ENCODE data around the gene SULT1C2. TPM values are rescaled to one million over a fixed set of nuclear protein-coding genes. Genes with fewer than 3 reads are reported as not detected.

SULT1C2 gene
- total and polyA plus RNA-seq, 2 of the 4 experiments (the other 2 are of a cell fraction): 0.09 TPM; not detected in 1

DNA sequence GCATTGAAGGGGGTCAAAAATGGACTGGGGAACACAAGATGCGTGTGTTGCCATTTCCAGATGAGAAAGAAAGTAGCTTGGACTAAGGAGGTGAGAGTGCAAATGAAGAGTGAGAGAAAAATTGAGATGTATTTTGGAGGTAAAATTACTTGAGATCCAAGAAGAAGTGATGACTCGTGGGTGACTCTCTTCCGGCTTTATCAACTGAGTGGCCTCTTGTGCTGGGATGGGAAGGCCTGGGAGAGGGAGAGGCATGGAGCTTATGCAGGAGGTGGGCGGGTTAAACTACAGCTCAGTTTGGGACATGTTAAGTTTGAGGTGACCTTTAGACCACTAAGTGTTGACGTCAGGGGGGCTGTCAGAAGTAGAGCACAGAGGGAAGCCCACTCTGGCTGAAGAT is 34.9 kb downstream of the SULT1C2 start:
- no peak overlapping the region for H3K27ac ChIP-seq (ENCODE audit: insufficient read depth, low read length)
- in situ Hi-C loops (cut with MboI; ENCODE audit: low sequenced_read_pairs): no loop called here
- H3K4me1 ChIP-seq (ENCODE audit: control insufficient read depth, insufficient read depth, low read length): peaks cover 5% of the 10 kb centered on the region; the same call in 1 of the 2 replicates
- TF ChIP-seq FOS (IDR thresholded peaks at IDR 0.05; ENCODE audit: low read depth, low read length) (no peak), RCOR1 (IDR thresholded peaks at IDR 0.05; ENCODE audit: insufficient replicate concordance, low read length) (no peak), CHD1 (IDR thresholded peaks at IDR 0.05; ENCODE audit: low read depth, low read length) (no peak), RAD21 (IDR thresholded peaks at IDR 0.05; ENCODE audit: low read length) (no peak), MAZ (IDR thresholded peaks at IDR 0.05; ENCODE audit: borderline replicate concordance, low read depth, low read length) (no peak), ELK1 (IDR thresholded peaks at IDR 0.05; ENCODE audit: borderline replicate concordance, low read depth, low read length) (no peak), MXI1 (IDR thresholded peaks at IDR 0.05; ENCODE audit: borderline replicate concordance, low read depth, low read length) (no peak), POLR2A (IDR thresholded peaks at IDR 0.05; ENCODE audit: low read depth, low read length) (no peak), NFE2L2 (IDR thresholded peaks at IDR 0.05; ENCODE audit: low read depth, low read length) (no peak), BHLHE40 (IDR thresholded peaks at IDR 0.05; ENCODE audit: low read depth, low read length) (no peak), CEBPB (IDR thresholded peaks at IDR 0.05; ENCODE audit: low read depth, low read length) (no peak), SMC3 (IDR thresholded peaks at IDR 0.05; ENCODE audit: low read depth, low read length) (no peak), USF2 (IDR thresholded peaks at IDR 0.05; ENCODE audit: low read depth, low read length) (no peak), MAFK (IDR thresholded peaks at IDR 0.05; ENCODE audit: low read depth, low read length) (no peak), RFX5 (IDR thresholded peaks at IDR 0.05; ENCODE audit: low read depth, low read length) (no peak)
- TF ChIP-seq, protein P1, sequence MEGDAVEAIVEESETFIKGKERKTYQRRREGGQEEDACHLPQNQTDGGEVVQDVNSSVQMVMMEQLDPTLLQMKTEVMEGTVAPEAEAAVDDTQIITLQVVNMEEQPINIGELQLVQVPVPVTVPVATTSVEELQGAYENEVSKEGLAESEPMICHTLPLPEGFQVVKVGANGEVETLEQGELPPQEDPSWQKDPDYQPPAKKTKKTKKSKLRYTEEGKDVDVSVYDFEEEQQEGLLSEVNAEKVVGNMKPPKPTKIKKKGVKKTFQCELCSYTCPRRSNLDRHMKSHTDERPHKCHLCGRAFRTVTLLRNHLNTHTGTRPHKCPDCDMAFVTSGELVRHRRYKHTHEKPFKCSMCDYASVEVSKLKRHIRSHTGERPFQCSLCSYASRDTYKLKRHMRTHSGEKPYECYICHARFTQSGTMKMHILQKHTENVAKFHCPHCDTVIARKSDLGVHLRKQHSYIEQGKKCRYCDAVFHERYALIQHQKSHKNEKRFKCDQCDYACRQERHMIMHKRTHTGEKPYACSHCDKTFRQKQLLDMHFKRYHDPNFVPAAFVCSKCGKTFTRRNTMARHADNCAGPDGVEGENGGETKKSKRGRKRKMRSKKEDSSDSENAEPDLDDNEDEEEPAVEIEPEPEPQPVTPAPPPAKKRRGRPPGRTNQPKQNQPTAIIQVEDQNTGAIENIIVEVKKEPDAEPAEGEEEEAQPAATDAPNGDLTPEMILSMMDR (conservative IDR thresholded peaks at IDR 0.05; ENCODE audit: low read depth, low read length): no peak
- H2BK20ac ChIP-seq (ENCODE audit: low read depth, low read length): peak overlapping the region; percentile 67
- no peak overlapping the region for H3K9ac ChIP-seq (ENCODE audit: low read depth, low read length)
- 52% methylated on average over 5 of the region's 5 CpGs; no CpG with 5 or more reads in 1 of the 2 experiments for WGBS, 2 experiments (ENCODE audit: extremely low coverage in 2 of 2, insufficient read length in 1 of 2)
- H3K14ac ChIP-seq (replicated peaks; ENCODE audit: low read depth, low read length): 0 out of 2 replicates have a peak overlapping the region, but pooled peaks have one; percentile 45
- no peaks in the 10 kb centered on the region for H3K9me3 ChIP-seq (ENCODE audit: control insufficient read depth, insufficient read depth, low read length)
- no peaks in the 10 kb centered on the region for H4K20me1 ChIP-seq (ENCODE audit: insufficient read depth, low read length)
- ATAC-seq (ENCODE audit: low read depth): no peak; the same call in 1 of the 2 replicates
- dilution Hi-C loops (cut with HindIII; ENCODE audit: low sequenced_read_pairs, unreplicated experiment): no loop called here
- H3K18ac ChIP-seq (ENCODE audit: low read depth, low read length): no peak overlapping the region; the same call in 1 of the 2 replicates
- ChIA-PET POLR2A (ENCODE audit: unreplicated experiment) (no interaction called here), CTCF (interaction anchor here (0.7 kb wide), 1 partner anchor 259 kb away, joined by 3 read pairs; no protein-coding TSS in a partner anchor)
- no peak overlapping the region; the same call in 2 of the 3 replicates for H2BK15ac ChIP-seq (ENCODE audit: low read depth, low read length)
- no peak overlapping the region for H3K4me2 ChIP-seq (ENCODE audit: low read depth, low read length)
- H2BK5ac ChIP-seq (ENCODE audit: low read depth, low read length, poor library complexity, severe bottlenecking): no peak overlapping the region
- no peaks in the 10 kb centered on the region for H3K36me3 ChIP-seq (ENCODE audit: control insufficient read depth, insufficient read depth, low read length)
- H3K4ac ChIP-seq (ENCODE audit: low read depth, low read length): peak overlapping the region; percentile 52; the same call in 1 of the 2 replicates
- 0 out of 4 replicates have a peak overlapping the region, but pooled peaks have one; percentile 35 to 50 for H4K8ac ChIP-seq (ENCODE audit: low read depth in 2 of 2, low read length in 2 of 2)
- no peak overlapping the region for H3K23ac ChIP-seq (ENCODE audit: low read depth, low read length)
- peak; percentile 79 for DNase-seq
- 0 out of 2 replicates have a peak overlapping the region, but pooled peaks have one; percentile 22 for H2AK5ac ChIP-seq (ENCODE audit: low read depth, low read length)
- BruUV-seq (replicated peaks): no TSS peak
- H3K56ac ChIP-seq (ENCODE audit: extremely low read depth, insufficient read depth, low read length): no peak overlapping the region
- H3K9me1 ChIP-seq (ENCODE audit: insufficient read depth, low read length): peaks cover 3% of the 10 kb centered on the region; the same call in 1 of the 2 replicates
- no peak overlapping the region for H2AK9ac ChIP-seq (replicated peaks; ENCODE audit: low read depth, low read length, poor library complexity)
- no peaks in the 10 kb centered on the region for H3K79me1 ChIP-seq (ENCODE audit: low read depth in 1 of 2, low read length in 2 of 2)
- intact Hi-C loops (cut with micrococcal nuclease): no loop called here
- H4K91ac ChIP-seq (ENCODE audit: insufficient read depth, low read depth, low read length): no peak overlapping the region
- H2AFZ ChIP-seq (replicated peaks; ENCODE audit: low read length, poor library complexity): peak overlapping the region; percentile 66
- H3K27me3 ChIP-seq (ENCODE audit: control insufficient read depth, insufficient read depth, low read length): no peaks in the 10 kb centered on the region; the same call in 1 of the 2 replicates
- H4K5ac ChIP-seq (ENCODE audit: low read depth, low read length): no peak overlapping the region
- H2BK120ac ChIP-seq (ENCODE audit: low read depth, low read length): peak overlapping the region; percentile 42; the same call in 1 of the 2 replicates
- H3K4me3 ChIP-seq (ENCODE audit: insufficient read depth, low read depth, low read length): no peak overlapping the region
